Vagina (tissue), 2 donors: ENCODE results near the gene NFIB.

ENCODE experiments used
- CTCF ChIP-seq, 3 experiments: fragments of 450-650 bp in 2 of 3; fragments of 200-600 bp in 1 of 3; sonication (generic) in 1 of 3; IDR thresholded peaks; one replicate each; pipeline ENCODE4 v1.5.1; 2017 to 2019; ENCODE audit warnings: antibody characterized with exemption in 3 of 3, mild to moderate bottlenecking in 2 of 3, moderate library complexity in 2 of 3
- POLR2A ChIP-seq, 2 donors: fragments of 450-650 bp; IDR thresholded peaks; one replicate each; pipeline ENCODE4 v1.6.1; 2017; ENCODE audit warnings: antibody characterized with exemption in 2 of 2, mild to moderate bottlenecking in 2 of 2, moderate library complexity in 2 of 2

- TF ChIP-seq CTCF (IDR thresholded peaks at IDR 0.05) (no peak), POLR2A (IDR thresholded peaks at IDR 0.05) (no peak)
Observed at GRCh38 chr9:14062586-14063221, 251.2 kb downstream of the NFIB start.
